ENCODE data around the gene PIAS1. TPM values are rescaled to one million over a fixed set of nuclear protein-coding genes. Genes with fewer than 3 reads are reported as not detected.
"Not testable (repeated sequence)": the region's sequence is repeated elsewhere in the genome, so short reads cannot be mapped to it uniquely, and the experiment has no call there.

Gene PIAS1
- total RNA-seq, 1 donor from 2014 or later, result 13.2 TPM

- no peak for ATAC-seq
These were observed 157.7 kb downstream of the PIAS1 start for GRCh38 chr15:68211656-68212320.

GRCh38 chr15:68213491-68213845, 159.4 kb downstream of the PIAS1 start:
- not testable (repeated sequence) for DNase-seq (ENCODE audit: low spot score); ATAC-seq

More at GRCh38 chr15:68211656-68212320, 157.7 kb downstream of the PIAS1 start:
- peak; percentile 40 for DNase-seq (ENCODE audit: low spot score)

GRCh38 chr15:68213991-68214837, 160.1 kb downstream of the PIAS1 start:
- ATAC-seq (no peak), DNase-seq (ENCODE audit: low spot score) (peak; percentile 40)

GRCh38 chr15:68214838-68215254, 160.7 kb downstream of the PIAS1 start:
- peak; percentile 38 for DNase-seq (ENCODE audit: low spot score)
- peak; percentile 53 for ATAC-seq

- DNase-seq (ENCODE audit: low spot score), result peak; percentile 15
- no peak for ATAC-seq
These were observed 163.2 kb downstream of the PIAS1 start for GRCh38 chr15:68217341-68217740.

GRCh38 chr15:68218331-68218730, 164.2 kb downstream of the PIAS1 start:
- no peak for ATAC-seq
- peak; percentile 11 for DNase-seq (ENCODE audit: low spot score)

GRCh38 chr15:68218847-68219798, 165.0 kb downstream of the PIAS1 start:
- peak; percentile 23 for DNase-seq (ENCODE audit: low spot score)
- ATAC-seq, result no peak

- no peak for ATAC-seq
- DNase-seq (ENCODE audit: low spot score), result no peak
These were observed 166.4 kb downstream of the PIAS1 start for GRCh38 chr15:68220489-68220888.

- DNase-seq (ENCODE audit: low spot score), result peak; percentile 21
- no peak for ATAC-seq
These were observed 166.9 kb downstream of the PIAS1 start for GRCh38 chr15:68220967-68221366.

- peak; percentile 32 for DNase-seq (ENCODE audit: low spot score)
- not testable (repeated sequence) for ATAC-seq
These were observed 167.7 kb downstream of the PIAS1 start for GRCh38 chr15:68221530-68222431.

- not testable (repeated sequence) for DNase-seq (ENCODE audit: low spot score); ATAC-seq
These were observed 168.3 kb downstream of the PIAS1 start for GRCh38 chr15:68222432-68222743.

- ATAC-seq (no peak), DNase-seq (ENCODE audit: low spot score) (peak; percentile 35)
These were observed 169.1 kb downstream of the PIAS1 start for GRCh38 chr15:68223171-68223570.

GRCh38 chr15:68224108-68224507, 170.0 kb downstream of the PIAS1 start:
- DNase-seq (ENCODE audit: low spot score), result peak; percentile 61
- peak; percentile 72 for ATAC-seq

GRCh38 chr15:68224546-68225250, 170.6 kb downstream of the PIAS1 start:
- ATAC-seq, result no peak
- peak; percentile 42 for DNase-seq (ENCODE audit: low spot score)

GRCh38 chr15:68225442-68225841, 171.3 kb downstream of the PIAS1 start:
- DNase-seq (ENCODE audit: low spot score); ATAC-seq: not testable (repeated sequence)

- ATAC-seq (no peak), DNase-seq (ENCODE audit: low spot score) (peak; percentile 41)
These were observed 173.6 kb downstream of the PIAS1 start for GRCh38 chr15:68227643-68228142.

GRCh38 chr15:68228143-68228970, 174.2 kb downstream of the PIAS1 start:
- peak; percentile 43 for DNase-seq (ENCODE audit: low spot score)
- no peak for ATAC-seq

- ATAC-seq, result no peak
- no peak for DNase-seq (ENCODE audit: low spot score)
These were observed 174.9 kb downstream of the PIAS1 start for GRCh38 chr15:68228971-68229385.

Measured in left lobe of liver (tissue), 2 donors.